GM10248 (cell line): ENCODE measurements around the gene VPS37C.

ENCODE experiments used
- CTCF ChIA-PET: fragments of 300-600 bp; sonication (Branson Sonifier 250); formaldehyde crosslinking; extraction: SDS; loops from one replicate; lab custom pipeline; 2021; ENCODE audit warnings: antibody characterized with exemption; lab: Yijun Ruan, JAX
- POLR2A ChIA-PET: fragments of 350-650 bp; sonication (Branson Sonifier 250); formaldehyde crosslinking; extraction: SDS; loops from one replicate; lab custom pipeline; 2020; ENCODE audit warnings: antibody characterized with exemption; lab: Yijun Ruan, JAX
- DNase-seq: peaks from one replicate; pipeline ENCODE4 v3.0.0; 2012; ENCODE audit errors: extremely low spot score
- CTCF ChIP-seq: IDR thresholded peaks from 2 replicates; pipeline ENCODE4 v1.5.1; 2012; ENCODE audit warnings: mild to moderate bottlenecking, low read depth; ENCODE audit errors: extremely low read depth, missing control alignments, control extremely low read depth

The VPS37C gene

GRCh38 chr11:61108847-61109585 lies 52.2 kb downstream of the VPS37C start:
- no peak for DNase-seq
- CTCF ChIA-PET, result interaction anchor here (1.4 to 12.1 kb wide), 3 partner anchors 11 to 20 kb away, joined by 5 to 103 read pairs (median 12); no protein-coding TSS in a partner anchor
- no peak for TF ChIP-seq CTCF

GRCh38 chr11:61107888-61108287 lies 53.3 kb downstream of the VPS37C start:
- no peak for TF ChIP-seq CTCF
- ChIA-PET CTCF (interaction anchor here (1.5 to 4.2 kb wide), 3 partner anchors 21 to 209 kb away, joined by 4 to 12 read pairs (median 6); no protein-coding TSS in a partner anchor), POLR2A (no interaction called here)
- no peak for DNase-seq

More at GRCh38 chr11:61108847-61109585, 52.2 kb downstream of the VPS37C start:
- POLR2A ChIA-PET, result no interaction called here

DNA sequence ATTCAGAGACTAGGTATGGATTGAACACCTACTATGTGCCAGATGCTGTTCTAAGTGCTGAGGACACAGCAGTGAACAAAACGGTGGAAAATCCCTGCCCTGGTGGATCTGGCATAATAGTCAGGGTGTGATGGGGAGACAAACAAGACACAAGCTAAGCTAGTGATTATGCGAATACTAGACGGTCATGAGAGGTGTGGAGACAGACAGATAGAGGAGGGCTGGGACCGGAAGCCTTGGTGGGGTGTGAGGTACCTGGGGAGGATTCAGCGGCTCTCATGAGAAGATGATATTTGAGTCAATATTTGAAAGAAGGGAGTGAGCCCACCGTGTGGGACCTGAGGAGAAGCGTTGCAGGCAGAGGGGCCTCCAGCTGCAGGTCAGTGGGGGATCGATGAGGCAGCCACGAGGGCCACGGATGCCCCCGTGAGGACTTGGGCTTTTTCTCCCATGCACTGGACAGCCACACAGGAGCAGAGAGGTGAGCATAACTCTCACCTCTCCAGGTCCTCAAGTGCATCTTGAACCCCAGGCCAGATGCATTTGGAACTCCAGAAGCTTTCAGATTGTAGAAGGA lies 54.2 kb downstream of the VPS37C start:
- POLR2A ChIA-PET, result no interaction called here
- DNase-seq, result no peak
- CTCF ChIA-PET, result interaction anchor here (1.5 to 4.2 kb wide), 3 partner anchors 22 to 208 kb away, joined by 4 to 12 read pairs (median 6); no protein-coding TSS in a partner anchor
- TF ChIP-seq CTCF, result no peak

DNA sequence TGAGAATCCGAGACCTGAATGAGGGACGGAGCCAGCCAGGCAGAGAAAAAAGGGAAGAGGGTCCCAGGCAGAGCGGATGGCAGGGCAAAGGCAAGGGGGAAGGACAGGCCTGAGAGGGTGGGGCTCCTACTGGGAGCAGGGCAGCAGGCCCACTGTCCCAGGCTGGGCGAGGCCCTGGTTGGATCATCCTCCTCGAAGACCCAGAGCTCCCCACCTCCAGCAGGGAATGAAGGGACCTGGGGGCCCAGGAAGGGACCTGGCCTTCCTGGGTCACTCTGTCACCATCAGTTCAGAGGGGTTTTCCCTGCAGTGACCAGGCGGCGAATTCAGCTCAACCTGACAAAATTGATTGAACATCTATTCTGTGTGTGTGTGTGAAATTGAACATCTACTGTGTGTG lies 54.9 kb downstream of the VPS37C start:
- ChIA-PET CTCF (interaction anchor here (1.5 to 4.2 kb wide), 3 partner anchors 23 to 207 kb away, joined by 4 to 12 read pairs (median 6); no protein-coding TSS in a partner anchor), POLR2A (no interaction called here)
- TF ChIP-seq CTCF, result no peak
- no peak for DNase-seq

DNA sequence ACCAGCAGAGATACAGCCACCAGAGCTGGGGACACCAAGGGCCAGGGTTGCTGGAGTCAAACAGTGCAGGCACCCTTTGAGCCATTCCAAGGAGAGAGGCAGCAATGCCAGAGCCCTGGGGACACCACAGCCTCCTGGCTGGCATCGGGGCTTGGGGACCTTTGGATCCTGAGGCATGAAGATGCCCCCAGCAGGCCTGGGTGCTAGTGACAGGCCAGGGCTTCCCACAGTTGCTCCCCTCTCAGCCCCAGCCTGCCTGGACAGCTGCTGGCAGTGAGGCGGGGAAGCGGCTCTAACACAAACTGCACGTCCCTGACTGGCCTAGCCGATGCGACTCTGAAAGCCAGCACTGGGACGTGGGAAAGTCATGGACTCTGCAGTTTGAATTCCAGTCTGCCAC lies 56.3 kb downstream of the VPS37C start:
- CTCF ChIA-PET, result interaction anchor here (1.5 to 4.2 kb wide), 2 partner anchors 24 kb away, joined by 4 to 12 read pairs; no protein-coding TSS in a partner anchor
- no peak for DNase-seq
- POLR2A ChIA-PET, result no interaction called here
- TF ChIP-seq CTCF, result no peak

DNA sequence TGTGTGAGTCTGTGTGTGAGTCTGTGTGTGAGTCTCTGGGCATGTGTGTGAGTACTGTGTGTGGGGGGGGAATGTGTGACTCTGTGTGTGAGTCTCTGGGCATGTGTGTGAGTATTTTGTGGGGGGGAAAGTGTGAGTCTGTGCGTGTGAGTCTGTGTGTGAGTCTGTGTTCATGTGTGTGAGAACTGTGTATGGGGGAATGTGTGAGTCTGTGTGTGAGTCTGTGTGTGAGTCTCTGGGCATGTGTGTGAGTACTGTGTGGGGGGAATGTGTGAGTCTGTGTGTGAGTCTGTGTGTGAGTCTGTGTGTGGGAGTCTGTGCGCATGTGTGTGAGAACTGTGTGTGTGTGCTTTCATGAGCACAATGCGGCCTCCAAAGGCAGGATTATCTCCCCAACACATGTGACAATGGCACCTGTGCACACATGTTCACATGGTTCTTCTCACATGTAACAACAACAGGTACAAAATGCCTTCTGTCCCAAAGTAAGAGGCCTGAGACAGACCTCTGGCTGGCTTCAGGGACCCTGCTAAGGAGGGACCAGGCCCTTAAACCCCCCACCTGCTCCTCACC lies 57.3 kb downstream of the VPS37C start:
- ChIA-PET POLR2A (no interaction called here), CTCF (no interaction called here)
- no peak for TF ChIP-seq CTCF
- DNase-seq, result no peak
